Inflammatory macrophage treated with lipopolysaccharide for 4 hours (primary cell): ENCODE data around the gene RMND5B.
"Not testable (repeated sequence)": the region's sequence is repeated elsewhere in the genome, so short reads cannot be mapped to it uniquely, and the experiment has no call there.

Experiments used
- DNase-seq: peaks from one replicate; pipeline ENCODE4 v3.0.0-alpha.2; 2020

Gene RMND5B

DNA sequence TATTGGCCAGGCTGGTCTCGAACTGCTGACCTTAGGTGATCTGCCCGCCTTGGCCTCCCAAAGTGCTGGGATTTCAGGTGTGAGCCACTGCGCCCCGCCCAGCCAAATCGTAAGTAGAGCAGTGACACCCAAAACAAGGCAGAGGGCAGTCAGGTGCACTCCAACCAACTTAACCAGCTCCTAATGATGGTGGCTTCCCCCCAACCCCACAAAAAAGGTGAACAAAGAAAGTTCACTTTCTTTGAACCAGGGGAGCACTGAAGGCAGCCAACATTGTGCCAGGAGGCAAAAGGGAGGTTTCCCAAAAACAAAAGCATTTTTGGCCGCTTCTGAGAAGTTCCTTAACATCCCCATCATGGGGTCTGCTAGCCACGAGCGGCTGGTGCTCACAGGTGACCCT lies 46.8 kb downstream of the RMND5B start:
- no peak for DNase-seq

DNA sequence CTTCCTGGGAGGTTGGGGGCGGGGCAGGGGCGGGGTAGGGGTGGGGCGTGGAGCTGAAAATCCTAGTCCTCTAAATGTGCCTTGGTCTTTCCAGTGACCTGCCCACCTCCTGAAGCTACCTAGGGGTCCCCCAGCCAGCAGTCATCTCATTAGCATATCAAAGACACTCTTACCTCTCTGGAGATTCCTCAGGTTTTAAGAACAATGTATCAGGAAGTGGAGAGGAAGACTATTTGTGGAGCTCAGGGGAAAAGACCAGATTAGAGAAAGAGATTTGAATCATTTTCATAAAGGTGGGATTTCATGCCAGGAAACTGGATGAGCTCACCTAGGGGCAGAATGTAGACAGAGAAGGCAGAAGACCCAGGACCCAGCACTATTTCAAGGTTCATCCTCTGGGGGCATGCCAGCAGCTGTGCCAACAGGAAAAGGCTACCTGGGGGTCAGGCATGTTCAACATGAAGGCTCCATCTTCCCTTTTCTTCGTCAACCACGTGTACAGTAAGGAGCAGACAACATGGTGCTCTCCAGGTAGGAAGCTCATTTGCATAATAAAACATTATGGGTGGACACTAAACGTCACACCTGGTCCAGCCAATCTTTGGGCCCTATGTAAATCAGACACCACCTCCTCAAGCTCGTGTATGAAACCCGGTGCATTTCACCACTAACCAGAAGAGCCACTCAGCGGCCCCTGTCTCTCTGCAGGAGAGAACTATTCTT lies 49.5 kb downstream of the RMND5B start:
- no peak for DNase-seq

DNA sequence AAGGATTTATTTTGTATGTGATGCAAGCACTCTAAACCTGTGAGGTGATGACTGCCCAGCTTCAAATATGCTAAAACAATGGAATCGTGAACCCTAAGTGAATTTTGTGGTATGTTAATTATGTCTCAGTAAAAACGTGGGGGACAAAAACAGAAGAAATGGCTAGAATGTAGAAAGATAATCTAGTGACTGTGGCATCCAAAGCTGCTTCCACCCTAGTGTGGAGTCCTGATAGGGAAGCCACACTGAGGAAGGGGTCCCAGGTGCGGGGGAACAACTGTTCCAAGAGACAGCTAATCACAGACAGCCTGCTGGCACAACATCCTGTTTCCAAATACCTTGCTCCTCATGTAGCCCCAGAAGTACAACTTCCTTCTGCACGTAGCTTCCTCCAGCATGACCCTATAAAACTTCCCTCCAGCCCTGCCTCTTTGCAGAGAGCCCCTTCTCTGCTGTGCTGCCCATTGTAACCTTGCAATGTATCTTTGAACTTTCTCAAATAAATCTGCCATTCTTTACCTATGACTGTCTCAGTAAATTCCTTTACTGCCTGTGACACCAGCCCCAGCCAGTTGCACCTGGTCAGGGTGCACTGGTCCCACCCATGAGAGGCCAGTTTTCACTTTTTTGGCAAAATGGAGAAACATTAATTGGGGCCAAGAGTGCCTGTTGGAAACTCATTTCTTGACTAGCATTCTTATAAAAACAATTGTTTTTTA lies 51.5 kb downstream of the RMND5B start:
- DNase-seq = peak; percentile 27

DNA sequence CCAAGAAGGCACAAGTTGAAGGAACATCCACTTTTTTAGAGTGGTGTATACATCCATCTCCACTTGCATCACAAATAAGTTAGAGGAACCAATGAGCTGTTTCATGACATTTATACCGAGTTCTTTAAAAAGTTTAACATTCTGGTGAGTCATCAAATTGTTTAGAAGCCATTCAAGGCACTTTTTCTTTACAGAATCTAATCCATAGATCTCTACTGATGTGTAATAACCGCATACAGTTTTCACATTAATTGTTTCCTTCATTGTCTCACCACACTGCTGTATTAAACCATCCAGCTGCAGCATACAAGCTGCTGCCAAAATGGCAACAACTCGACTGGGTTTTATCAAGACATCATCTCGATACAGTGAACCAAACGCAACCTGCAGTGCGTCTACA lies 55.6 kb downstream of the RMND5B start:
- peak; percentile 57 for DNase-seq

DNA sequence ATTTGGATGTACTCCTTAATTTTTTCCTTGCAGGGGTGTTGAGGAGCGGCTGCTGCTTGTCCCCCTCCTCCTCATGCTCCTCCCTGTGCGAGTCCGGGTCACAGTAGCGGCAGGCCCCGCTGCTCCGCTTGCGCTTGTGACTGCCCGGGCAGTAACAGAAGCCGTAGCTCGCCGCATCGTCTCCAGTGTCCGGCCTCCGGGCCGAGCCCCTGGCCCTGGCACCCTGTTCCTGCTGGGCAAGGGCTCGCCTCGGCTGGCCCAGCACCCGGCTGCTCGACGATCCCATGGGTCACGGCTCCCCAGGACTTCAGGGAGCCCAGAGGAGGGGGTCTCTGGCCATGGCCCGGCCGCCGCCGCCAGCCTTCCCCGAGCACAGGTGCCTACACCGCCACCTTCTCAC lies 56.2 kb downstream of the RMND5B start, which contains the start of gene GMCL2:
Gene GMCL2 (minus strand): TSS at position 358 of the 400 bp plus-strand sequence. CDS start 72 bp downstream, at position 286.
- DNase-seq = no peak

DNA sequence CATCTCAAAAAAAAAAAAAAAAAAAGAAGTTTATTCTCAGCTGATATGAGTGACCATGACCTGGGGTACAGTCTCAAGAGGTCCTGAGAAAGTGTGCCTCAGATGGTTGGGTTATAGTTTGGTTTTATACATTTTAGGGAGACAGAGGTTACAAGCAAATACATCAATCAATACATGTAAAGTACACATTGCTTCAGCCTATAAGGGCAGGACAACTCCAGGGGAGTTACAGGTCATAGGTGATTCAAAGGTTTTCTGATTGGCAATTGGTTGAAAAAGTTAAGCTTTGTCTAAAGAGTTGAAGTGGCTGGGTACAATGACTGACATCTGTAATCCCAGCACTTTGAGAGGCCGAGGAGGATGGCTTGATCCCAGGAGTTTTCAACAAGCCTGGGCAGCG lies 58.6 kb downstream of the RMND5B start:
- no peak for DNase-seq

DNA sequence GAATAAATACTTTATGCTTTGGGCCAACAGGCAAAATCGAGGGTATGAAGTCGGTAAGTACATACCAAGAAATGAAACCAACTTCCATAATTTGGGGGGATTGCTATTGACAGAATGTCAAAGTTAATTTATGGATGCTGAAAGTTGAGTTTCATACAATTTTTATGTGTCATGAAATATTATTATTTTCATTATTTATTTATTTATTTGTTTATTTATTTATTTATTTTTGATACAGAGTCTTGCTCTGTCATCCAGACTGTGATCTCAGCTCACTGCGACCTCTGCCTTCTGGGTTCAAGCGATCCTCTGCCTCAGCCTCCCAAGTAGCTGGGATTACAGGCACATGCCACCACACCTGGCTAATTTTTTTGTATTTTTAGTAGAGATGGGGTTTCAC lies 60.8 kb downstream of the RMND5B start:
- DNase-seq = no peak

DNA sequence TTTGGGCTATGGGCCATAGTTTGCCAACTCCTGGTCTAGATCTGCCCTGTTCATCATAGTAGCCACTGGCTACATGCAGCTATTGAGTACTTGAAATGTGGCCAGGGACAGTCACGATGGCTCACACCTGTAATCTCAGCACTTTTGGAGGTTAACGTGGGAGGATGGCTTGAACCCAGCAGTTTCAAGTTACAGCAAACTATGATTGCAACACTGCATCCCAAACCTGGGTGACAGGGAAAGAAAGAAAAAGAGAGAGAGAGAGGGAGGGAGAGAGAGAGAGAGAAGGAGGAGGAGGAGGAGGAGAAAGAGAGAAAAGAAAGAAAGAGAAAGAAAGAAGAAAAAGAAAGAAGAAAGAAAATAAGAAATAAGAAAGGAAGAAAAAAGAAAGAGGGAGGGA lies 61.4 kb downstream of the RMND5B start:
- no peak for DNase-seq

DNA sequence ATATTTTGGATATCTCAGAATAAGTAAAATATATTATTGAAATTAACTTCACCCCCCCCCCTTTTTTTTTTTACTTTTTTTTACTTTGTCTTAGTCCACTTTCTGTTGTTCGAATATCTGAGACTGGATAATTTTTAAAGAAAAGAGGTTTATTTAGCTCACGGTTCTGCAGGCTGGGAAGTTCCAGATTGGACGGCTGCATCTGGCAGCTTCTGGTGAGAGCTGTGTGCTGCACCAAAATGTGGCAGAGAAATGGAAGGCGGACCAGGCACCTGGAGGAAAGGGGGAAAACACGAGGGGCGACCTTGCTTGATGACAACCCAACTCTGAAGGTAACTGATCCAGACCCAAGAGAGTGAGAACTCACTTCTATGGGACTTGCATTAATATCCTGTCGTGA lies 62.0 kb downstream of the RMND5B start:
- DNase-seq = no peak

DNA sequence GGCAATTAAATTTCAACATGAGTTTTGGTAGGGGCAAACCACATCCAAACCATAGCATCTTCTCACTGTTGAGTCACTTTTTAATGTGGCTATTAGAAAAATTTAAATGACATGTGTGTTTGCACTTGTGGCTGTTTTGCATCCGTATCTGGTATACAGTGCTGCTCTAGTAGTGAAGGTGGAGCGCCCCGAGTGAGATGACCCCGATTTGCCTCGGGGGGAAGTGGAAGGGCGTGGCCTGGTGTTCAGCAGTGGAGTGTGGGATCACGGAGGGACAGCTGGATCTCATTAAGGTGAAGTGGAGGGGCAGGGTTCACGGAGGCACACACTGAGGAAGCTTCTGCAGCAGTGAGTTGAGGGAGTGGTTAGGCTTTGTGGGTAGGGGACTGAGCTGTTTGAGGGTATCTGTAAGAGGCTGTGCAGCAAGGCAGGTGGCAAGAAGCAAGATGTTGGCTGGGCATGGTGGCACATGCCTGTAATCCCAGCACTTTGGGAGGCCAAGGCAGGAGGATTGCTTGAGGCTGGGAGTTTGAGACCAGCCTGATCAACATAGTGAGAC lies 62.5 kb downstream of the RMND5B start:
- no peak for DNase-seq

DNA sequence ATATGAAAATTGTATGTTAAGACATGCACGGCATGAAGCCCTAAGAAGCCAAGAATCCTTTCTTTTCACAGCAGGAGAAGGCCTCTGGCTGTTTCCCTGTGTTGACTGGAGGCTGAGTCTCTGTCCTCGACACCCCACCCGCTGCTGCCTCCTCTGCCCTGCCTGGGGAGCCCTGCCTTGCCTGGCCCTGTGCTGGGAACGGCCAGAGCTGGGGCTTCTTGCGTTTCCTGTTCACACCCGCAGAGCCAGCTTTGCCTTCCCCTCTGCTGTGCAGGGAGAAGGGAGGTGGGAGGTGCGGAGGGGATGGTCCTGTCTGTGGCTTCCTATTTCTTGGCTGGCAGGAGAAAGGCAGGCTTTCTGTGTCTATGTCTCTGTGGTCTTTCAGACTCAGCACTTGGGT lies 63.2 kb downstream of the RMND5B start:
- peak; percentile 22 for DNase-seq

DNA sequence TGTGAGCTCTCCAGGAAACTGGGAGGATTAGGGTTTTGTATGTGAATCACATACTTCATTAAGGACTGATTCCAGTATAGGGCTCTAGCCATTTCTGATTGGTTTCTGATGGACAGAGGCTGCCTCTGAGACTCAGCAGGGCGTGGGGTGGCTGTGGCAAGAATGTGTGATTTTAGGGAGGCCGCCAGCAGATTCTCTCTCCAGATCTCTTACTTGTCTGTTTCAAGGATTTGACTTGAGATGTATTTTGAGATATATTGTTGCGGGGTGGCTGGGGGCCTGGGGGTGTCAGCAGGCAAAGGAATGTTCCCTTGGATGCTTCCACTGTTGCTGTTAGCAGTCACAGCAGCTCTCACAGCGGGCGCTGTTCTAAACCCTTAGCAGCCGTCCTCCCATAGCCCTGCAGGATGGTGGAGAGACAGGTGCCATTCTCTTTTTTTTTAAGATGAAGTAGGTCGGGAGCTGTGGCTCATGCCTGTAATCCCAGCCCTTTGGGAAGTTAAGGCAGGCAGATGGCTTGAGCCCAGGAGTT lies 65.5 kb downstream of the RMND5B start:
- DNase-seq = no peak

DNA sequence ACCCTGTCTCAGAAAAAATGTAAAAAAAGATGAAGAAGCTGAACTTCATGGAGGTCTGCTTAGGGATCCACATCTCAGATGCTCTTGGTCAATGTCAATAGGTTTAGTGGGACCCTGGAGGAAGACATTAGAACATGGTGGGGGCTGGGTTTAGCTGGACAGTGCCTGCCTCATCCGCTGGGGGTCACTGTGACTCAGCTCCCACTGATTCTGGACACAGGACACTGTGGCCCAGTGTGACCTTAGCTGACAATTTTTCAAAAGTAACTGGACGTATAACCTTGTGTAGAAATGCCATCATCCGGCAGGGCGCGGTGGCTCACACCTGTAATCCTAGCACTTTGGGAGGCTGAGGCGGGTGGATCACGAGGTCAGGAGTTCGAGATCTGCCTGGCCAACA lies 66.2 kb downstream of the RMND5B start:
- no peak for DNase-seq

DNA sequence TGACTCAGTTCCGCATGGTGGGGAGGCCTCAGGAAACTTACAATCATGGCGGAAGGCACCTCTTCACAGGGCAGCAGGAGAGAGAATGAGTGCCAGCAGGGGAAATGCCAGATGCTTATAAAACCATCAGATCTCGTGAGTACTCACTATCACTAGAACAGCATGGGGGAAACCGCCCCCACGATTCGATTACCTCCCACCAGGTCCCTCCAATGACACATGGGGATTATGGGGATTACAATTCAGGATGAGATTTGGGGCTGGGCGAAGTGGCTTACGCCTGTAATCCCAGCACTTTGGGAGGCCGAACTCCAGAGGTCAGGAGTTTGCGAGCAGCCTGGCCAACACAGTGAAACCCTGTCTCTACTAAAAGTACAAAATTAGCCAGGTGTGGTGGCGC lies 67.3 kb downstream of the RMND5B start:
- DNase-seq = not testable (repeated sequence)

DNA sequence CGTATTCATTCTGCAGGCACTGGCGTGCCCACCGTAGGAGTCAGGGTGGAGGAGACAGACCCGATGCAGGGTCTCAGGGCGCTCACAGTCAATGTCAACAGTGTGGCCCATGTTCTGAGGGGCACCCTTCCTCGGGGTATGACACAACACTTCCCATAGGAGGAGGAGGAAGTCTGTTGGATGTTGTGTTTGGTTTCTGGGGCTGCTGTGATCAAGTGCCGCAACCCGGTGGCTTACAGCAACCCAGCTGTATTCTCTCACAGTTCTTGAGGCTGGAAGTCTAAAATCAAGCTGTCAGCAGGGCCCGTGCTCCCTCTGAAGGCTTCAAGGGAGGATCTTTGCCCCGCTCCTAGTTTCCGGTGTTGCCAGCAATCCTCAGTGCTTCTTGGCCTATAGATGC lies 67.9 kb downstream of the RMND5B start:
- DNase-seq = no peak

DNA sequence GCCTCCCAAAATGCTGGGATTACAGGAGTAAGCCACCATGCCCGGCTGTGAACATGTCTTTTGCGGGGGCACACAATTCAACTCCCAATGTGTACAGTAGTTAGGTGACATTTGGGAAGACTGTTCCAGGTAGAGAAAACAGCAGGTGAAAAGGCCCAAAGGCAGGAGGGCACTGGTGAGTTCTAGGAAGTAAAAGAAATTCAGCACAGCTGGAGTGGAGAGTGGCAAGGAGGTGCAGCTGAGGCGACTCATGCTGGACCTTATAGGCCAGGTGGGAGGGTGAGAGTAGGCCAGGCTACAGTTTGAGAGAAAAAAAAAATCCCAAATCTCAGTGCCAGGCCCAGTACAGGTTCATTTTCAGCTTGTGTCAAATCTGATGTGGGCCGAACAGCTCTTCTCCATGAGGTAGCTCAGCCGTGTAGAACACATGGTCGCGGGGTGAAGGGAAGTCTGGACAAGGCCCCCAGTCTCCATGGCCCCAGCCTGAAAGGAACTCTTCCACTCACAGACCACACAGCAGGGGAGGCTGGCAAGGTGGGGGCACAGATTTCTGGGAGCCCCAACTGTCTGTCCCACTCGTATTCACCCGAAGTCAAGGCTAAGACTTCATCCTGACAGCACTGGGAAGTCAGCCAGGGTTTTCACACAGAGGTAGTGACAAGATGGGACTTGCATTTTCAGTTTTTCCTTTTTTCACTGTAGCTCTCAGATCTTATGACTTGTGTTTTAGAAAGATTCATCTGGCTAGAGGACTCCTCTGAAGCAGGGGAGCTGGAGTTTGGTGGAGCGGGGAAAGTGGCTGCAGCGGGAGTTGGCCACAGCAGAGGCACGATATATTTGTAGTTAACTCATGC lies 69.0 kb downstream of the RMND5B start:
- DNase-seq = no peak
